ENCODE data around the gene UTP15. TPM values are rescaled to one million over a fixed set of nuclear protein-coding genes. Genes with fewer than 3 reads are reported as not detected.

The UTP15 gene
- total and polyA plus RNA-seq, 2 of the 4 experiments (the other 2 are of a cell fraction): 11.4 to 28.0 TPM

- intact Hi-C loops (cut with micrococcal nuclease): loop anchor here (1.0 kb wide), 2 partner anchors 17 to 46 kb away; partner anchors contain the start of genes ANKRA2 and UTP15
- H3K36me3 ChIP-seq (ENCODE audit: control insufficient read depth, insufficient read depth, low read length): no peaks in the 10 kb centered on the region
- no peaks in the 10 kb centered on the region for H3K9me3 ChIP-seq (ENCODE audit: control insufficient read depth, insufficient read depth, low read length)
- no peaks in the 10 kb centered on the region for H3K27me3 ChIP-seq (ENCODE audit: control insufficient read depth, insufficient read depth, low read length)
- H2BK120ac ChIP-seq (ENCODE audit: low read depth, low read length): no peak overlapping the region
- in situ Hi-C loops (cut with MboI; ENCODE audit: low sequenced_read_pairs): no loop called here
- ChIA-PET CTCF (interaction anchor here (0.7 to 1.0 kb wide), 2 partner anchors 16 to 55 kb away, joined by 3 to 4 read pairs; no protein-coding TSS in a partner anchor), POLR2A (ENCODE audit: unreplicated experiment) (no interaction called here)
- no peak overlapping the region for H3K9ac ChIP-seq (ENCODE audit: low read depth, low read length)
- no peak overlapping the region for H4K91ac ChIP-seq (ENCODE audit: insufficient read depth, low read depth, low read length)
- WGBS, 2 experiments (ENCODE audit: extremely low coverage in 2 of 2, insufficient read length in 1 of 2): no CpG with 5 or more reads among the region's 16 CpGs
- H4K8ac ChIP-seq (ENCODE audit: low read depth in 2 of 2, low read length in 2 of 2): peak overlapping the region in 1 of 2 experiments; percentile 50; a peak in 1 of 4 replicates
- peaks cover 3% of the 10 kb centered on the region; the same call in 1 of the 2 replicates for H3K9me1 ChIP-seq (ENCODE audit: insufficient read depth, low read length)
- H4K5ac ChIP-seq (ENCODE audit: low read depth, low read length): no peak overlapping the region
- ATAC-seq (ENCODE audit: low read depth): peak; percentile 99
- H3K23ac ChIP-seq (ENCODE audit: low read depth, low read length): no peak overlapping the region
- H3K4ac ChIP-seq (ENCODE audit: low read depth, low read length): no peak overlapping the region
- no peak overlapping the region for H2AK9ac ChIP-seq (replicated peaks; ENCODE audit: low read depth, low read length, poor library complexity)
- no TSS peak for BruUV-seq (replicated peaks)
- H3K56ac ChIP-seq (ENCODE audit: extremely low read depth, insufficient read depth, low read length): no peak overlapping the region
- peak overlapping the region; percentile 82 for H2AFZ ChIP-seq (replicated peaks; ENCODE audit: low read length, poor library complexity)
- peaks cover 6% of the 10 kb centered on the region for H3K4me1 ChIP-seq (ENCODE audit: control insufficient read depth, insufficient read depth, low read length)
- DNase-seq: peak; percentile 84
- no peak overlapping the region for H2BK5ac ChIP-seq (ENCODE audit: low read depth, low read length, poor library complexity, severe bottlenecking)
- no peak overlapping the region for H2BK15ac ChIP-seq (ENCODE audit: low read depth, low read length)
- H2BK20ac ChIP-seq (ENCODE audit: low read depth, low read length): no peak overlapping the region
- dilution Hi-C loops (cut with HindIII; ENCODE audit: low sequenced_read_pairs, unreplicated experiment): no loop called here
- H3K18ac ChIP-seq (ENCODE audit: low read depth, low read length): no peak overlapping the region
- H3K4me3 ChIP-seq (ENCODE audit: insufficient read depth, low read depth, low read length): no peak overlapping the region
- 0 out of 2 replicates have a peak overlapping the region, but pooled peaks have one; percentile 0 for H3K14ac ChIP-seq (replicated peaks; ENCODE audit: low read depth, low read length)
- no peak overlapping the region; the same call in 1 of the 2 replicates for H3K4me2 ChIP-seq (ENCODE audit: low read depth, low read length)
- H3K79me1 ChIP-seq (ENCODE audit: low read depth in 1 of 2, low read length in 2 of 2): no peaks in the 10 kb centered on the region
- peak overlapping the region; percentile 33; the same call in 1 of the 2 replicates for H2AK5ac ChIP-seq (ENCODE audit: low read depth, low read length)
- H4K20me1 ChIP-seq (ENCODE audit: insufficient read depth, low read length): no peaks in the 10 kb centered on the region
- TF ChIP-seq RCOR1 (IDR thresholded peaks at IDR 0.05; ENCODE audit: insufficient replicate concordance, low read length) (no peak), POLR2A (IDR thresholded peaks at IDR 0.05; ENCODE audit: low read depth, low read length) (no peak), MAZ (IDR thresholded peaks at IDR 0.05; ENCODE audit: borderline replicate concordance, low read depth, low read length) (no peak), RAD21 (IDR thresholded peaks at IDR 0.05; ENCODE audit: low read length) (peak; percentile 92), CTCF (conservative IDR thresholded peaks at IDR 0.05; ENCODE audit: low read depth, low read length) (peak; percentile 93), FOS (IDR thresholded peaks at IDR 0.05; ENCODE audit: low read depth, low read length) (no peak), SMC3 (IDR thresholded peaks at IDR 0.05; ENCODE audit: low read depth, low read length) (peak; percentile 77)
- H3K27ac ChIP-seq (ENCODE audit: insufficient read depth, low read length): no peak overlapping the region
These were observed 45.8 kb upstream of the UTP15 start for GRCh38 chr5:73519531-73520283.

Measured in IMR-90 (cell line).